Measurements from ENCODE around the gene NRGN. TPM values are rescaled to one million over a fixed set of nuclear protein-coding genes. Genes with fewer than 3 reads are reported as not detected.
A peak's percentile ranks its signal among the peaks of the same experiment; 100 is the strongest.

Gene NRGN
- total and polyA plus RNA-seq, 4 donors, result 0.51 to 1.7 (median 1.6) TPM; not detected in 1

GRCh38 chr11:124747406-124748099, 7.8 kb downstream of the NRGN start:
- Histone ChIP-seq H3K27me3 (ENCODE audit: control insufficient read depth in 4 of 4, insufficient read depth in 4 of 4, low read length in 3 of 4) (peaks cover 0 to 10% (median 3%) of the 10 kb centered on the region in 4 donors), H3K9me3 (ENCODE audit: control insufficient read depth in 4 of 4, low read length in 3 of 4) (no peaks in the 10 kb centered on the region), H3K4me1 (ENCODE audit: control insufficient read depth in 4 of 4, insufficient read depth in 4 of 4, low read length in 3 of 4) (peaks cover 9 to 15% (median 11%) of the 10 kb centered on the region in 4 donors), H3K36me3 (ENCODE audit: control insufficient read depth in 4 of 4, insufficient read depth in 3 of 4, low read depth in 1 of 4, low read length in 3 of 4) (no peaks in the 10 kb centered on the region), H3K4me3 (ENCODE audit: low read depth in 1 of 3, low read length in 3 of 3) (no peak overlapping the region), H3K27ac (ENCODE audit: low read depth in 1 of 2, low read length in 2 of 2) (peak overlapping the region; percentile 50 to 52), H3K9ac (ENCODE audit: low read depth in 1 of 2, low read length in 2 of 2) (no peak overlapping the region)
- no peak for TF ChIP-seq GABPA (IDR thresholded peaks at IDR 0.05 in 1 of 2, conservative IDR thresholded peaks at IDR 0.05 in 1 of 2)
- no peak for TF ChIP-seq YY1 (IDR thresholded peaks at IDR 0.05)
- TF ChIP-seq HNF4G (IDR thresholded peaks at IDR 0.05), result no peak
- no peak for TF ChIP-seq RAD21 (IDR thresholded peaks at IDR 0.05)
- TF ChIP-seq SP1 (IDR thresholded peaks at IDR 0.05), result no peak
- no peak for TF ChIP-seq RXRA (IDR thresholded peaks at IDR 0.05)
- no peak for TF ChIP-seq HNF4A (conservative IDR thresholded peaks at IDR 0.05)
- TF ChIP-seq TAF1 (conservative IDR thresholded peaks at IDR 0.05), result no peak
- TF ChIP-seq FOXA2 (IDR thresholded peaks at IDR 0.05), result no peak
- TF ChIP-seq JUND (IDR thresholded peaks at IDR 0.05), result no peak
- TF ChIP-seq FOXA1 (IDR thresholded peaks at IDR 0.05), result no peak
- TF ChIP-seq, protein P1, sequence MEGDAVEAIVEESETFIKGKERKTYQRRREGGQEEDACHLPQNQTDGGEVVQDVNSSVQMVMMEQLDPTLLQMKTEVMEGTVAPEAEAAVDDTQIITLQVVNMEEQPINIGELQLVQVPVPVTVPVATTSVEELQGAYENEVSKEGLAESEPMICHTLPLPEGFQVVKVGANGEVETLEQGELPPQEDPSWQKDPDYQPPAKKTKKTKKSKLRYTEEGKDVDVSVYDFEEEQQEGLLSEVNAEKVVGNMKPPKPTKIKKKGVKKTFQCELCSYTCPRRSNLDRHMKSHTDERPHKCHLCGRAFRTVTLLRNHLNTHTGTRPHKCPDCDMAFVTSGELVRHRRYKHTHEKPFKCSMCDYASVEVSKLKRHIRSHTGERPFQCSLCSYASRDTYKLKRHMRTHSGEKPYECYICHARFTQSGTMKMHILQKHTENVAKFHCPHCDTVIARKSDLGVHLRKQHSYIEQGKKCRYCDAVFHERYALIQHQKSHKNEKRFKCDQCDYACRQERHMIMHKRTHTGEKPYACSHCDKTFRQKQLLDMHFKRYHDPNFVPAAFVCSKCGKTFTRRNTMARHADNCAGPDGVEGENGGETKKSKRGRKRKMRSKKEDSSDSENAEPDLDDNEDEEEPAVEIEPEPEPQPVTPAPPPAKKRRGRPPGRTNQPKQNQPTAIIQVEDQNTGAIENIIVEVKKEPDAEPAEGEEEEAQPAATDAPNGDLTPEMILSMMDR (IDR thresholded peaks at IDR 0.05; ENCODE audit: low read depth, low read length, missing input control), result no peak
- TF ChIP-seq, protein P2, sequence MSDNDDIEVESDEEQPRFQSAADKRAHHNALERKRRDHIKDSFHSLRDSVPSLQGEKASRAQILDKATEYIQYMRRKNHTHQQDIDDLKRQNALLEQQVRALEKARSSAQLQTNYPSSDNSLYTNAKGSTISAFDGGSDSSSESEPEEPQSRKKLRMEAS (IDR thresholded peaks at IDR 0.05), result no peak
- 52% methylated on average over 14 of the region's 14 CpGs for WGBS
- DNase-seq (ENCODE audit: low spot score), result no peak

DNA sequence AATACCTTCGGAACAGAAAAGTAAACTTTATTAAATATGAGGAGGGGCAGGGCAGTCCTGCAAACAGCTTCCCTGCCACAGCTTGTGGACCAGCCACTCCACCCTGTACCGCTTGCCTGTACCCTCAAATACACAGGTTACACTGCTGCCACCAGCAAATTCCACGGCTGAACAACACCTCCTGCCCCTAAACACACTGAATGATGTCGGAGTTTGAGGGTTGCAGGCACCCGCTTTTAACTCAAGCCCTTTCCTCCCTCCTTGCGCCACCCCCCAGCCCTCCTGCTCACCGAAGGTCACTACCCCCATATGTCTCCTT, 8.3 kb downstream of the NRGN start:
- Histone ChIP-seq H3K36me3 (ENCODE audit: control insufficient read depth in 4 of 4, insufficient read depth in 3 of 4, low read depth in 1 of 4, low read length in 3 of 4) (no peaks in the 10 kb centered on the region), H3K27ac (ENCODE audit: low read depth in 1 of 2, low read length in 2 of 2) (peak overlapping the region in 1 of 2 donors; percentile 50), H3K27me3 (ENCODE audit: control insufficient read depth in 4 of 4, insufficient read depth in 4 of 4, low read length in 3 of 4) (peaks cover 0 to 9% (median 3%) of the 10 kb centered on the region in 4 donors), H3K9me3 (ENCODE audit: control insufficient read depth in 4 of 4, low read length in 3 of 4) (no peaks in the 10 kb centered on the region), H3K9ac (ENCODE audit: low read depth in 1 of 2, low read length in 2 of 2) (no peak overlapping the region), H3K4me1 (ENCODE audit: control insufficient read depth in 4 of 4, insufficient read depth in 4 of 4, low read length in 3 of 4) (peaks cover 9 to 15% (median 11%) of the 10 kb centered on the region in 4 donors), H3K4me3 (ENCODE audit: low read depth in 1 of 3, low read length in 3 of 3) (no peak overlapping the region)
- no peak for DNase-seq (ENCODE audit: low spot score)
- no peak for TF ChIP-seq YY1 (IDR thresholded peaks at IDR 0.05)
- no peak for TF ChIP-seq FOXA2 (IDR thresholded peaks at IDR 0.05)
- TF ChIP-seq, protein P2 (IDR thresholded peaks at IDR 0.05), result no peak
- TF ChIP-seq GABPA (IDR thresholded peaks at IDR 0.05 in 1 of 2, conservative IDR thresholded peaks at IDR 0.05 in 1 of 2), result no peak
- TF ChIP-seq RAD21 (IDR thresholded peaks at IDR 0.05), result no peak
- no peak for TF ChIP-seq JUND (IDR thresholded peaks at IDR 0.05)
- TF ChIP-seq EGR1 (IDR thresholded peaks at IDR 0.05; ENCODE audit: low read depth in 2 of 2), result no peak
- TF ChIP-seq, protein P3, sequence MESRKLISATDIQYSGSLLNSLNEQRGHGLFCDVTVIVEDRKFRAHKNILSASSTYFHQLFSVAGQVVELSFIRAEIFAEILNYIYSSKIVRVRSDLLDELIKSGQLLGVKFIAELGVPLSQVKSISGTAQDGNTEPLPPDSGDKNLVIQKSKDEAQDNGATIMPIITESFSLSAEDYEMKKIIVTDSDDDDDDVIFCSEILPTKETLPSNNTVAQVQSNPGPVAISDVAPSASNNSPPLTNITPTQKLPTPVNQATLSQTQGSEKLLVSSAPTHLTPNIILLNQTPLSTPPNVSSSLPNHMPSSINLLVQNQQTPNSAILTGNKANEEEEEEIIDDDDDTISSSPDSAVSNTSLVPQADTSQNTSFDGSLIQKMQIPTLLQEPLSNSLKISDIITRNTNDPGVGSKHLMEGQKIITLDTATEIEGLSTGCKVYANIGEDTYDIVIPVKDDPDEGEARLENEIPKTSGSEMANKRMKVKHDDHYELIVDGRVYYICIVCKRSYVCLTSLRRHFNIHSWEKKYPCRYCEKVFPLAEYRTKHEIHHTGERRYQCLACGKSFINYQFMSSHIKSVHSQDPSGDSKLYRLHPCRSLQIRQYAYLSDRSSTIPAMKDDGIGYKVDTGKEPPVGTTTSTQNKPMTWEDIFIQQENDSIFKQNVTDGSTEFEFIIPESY (IDR thresholded peaks at IDR 0.05), result no peak
- no peak for TF ChIP-seq HNF4G (IDR thresholded peaks at IDR 0.05)
- no peak for TF ChIP-seq NR2F2 (IDR thresholded peaks at IDR 0.05)
- no peak for TF ChIP-seq FOXA1 (IDR thresholded peaks at IDR 0.05)
- no peak for TF ChIP-seq TAF1 (conservative IDR thresholded peaks at IDR 0.05)
- TF ChIP-seq, protein P1 (IDR thresholded peaks at IDR 0.05; ENCODE audit: low read depth, low read length, missing input control), result no peak
- 59% methylated on average over 7 of the region's 7 CpGs for WGBS

Data from liver (tissue), 9 donors.